Pancreas (tissue), 10 donors: ENCODE data around the gene FBXO47. TPM values are rescaled to one million over a fixed set of nuclear protein-coding genes. Genes with fewer than 3 reads are reported as not detected.
A peak's percentile ranks its signal among the peaks of the same experiment; 100 is the strongest.
"Not testable (repeated sequence)": the region's sequence is repeated elsewhere in the genome, so short reads cannot be mapped to it uniquely, and the experiment has no call there.

Source experiments
- ATAC-seq, 4 donors: fragments of 200-7000 bp; cut with Tn5 transposase; one replicate each; pipeline versions ENCODE4 v1.8.0 to v1.9.1; 2020; ENCODE audit warnings: mild to moderate bottlenecking in 4 of 4, moderate library complexity in 4 of 4
- DNase-seq, 6 donors: peaks; one replicate each; pipeline ENCODE4 v3.0.0-alpha.2; 2020
- FAIRE-seq: peaks from 2 replicates; lab custom pipeline; 2012; peaks lifted over from hg19 to GRCh38; lab: Jason Lieb, UNC
- H3K27ac ChIP-seq, 4 donors: fragments of 200-600 bp; sonication (generic); 1 replicate in 3 of 4; 2 replicates in 1 of 4; pipeline versions ENCODE4 v1.5.0 to v1.8.0; 2020
- H3K27me3 ChIP-seq, 4 donors: fragments of 200-600 bp; one replicate each; pipeline ENCODE4 v1.8.0; 2021
- H3K36me3 ChIP-seq, 3 donors: fragments of 200-600 bp; sonication (generic) in 1 of 3; one replicate each; pipeline versions ENCODE4 v1.5.0 to v1.8.0; 2020 to 2021
- H3K4me1 ChIP-seq, 3 donors: fragments of 200-600 bp; one replicate each; pipeline ENCODE4 v1.8.0; 2021
- H3K4me3 ChIP-seq, 4 donors: fragments of 200-600 bp; sonication (generic) in 2 of 4; one replicate each; pipeline versions ENCODE4 v1.5.0 to v1.8.0; 2020 to 2021
- H3K9me3 ChIP-seq, 4 donors: fragments of 200-600 bp; one replicate each; pipeline ENCODE4 v1.8.0; 2021
- WGBS, 2 donors: extraction: QIAGEN DNeasy Blood & Tissue Kit; methylation state at CpG; one replicate each; pipeline ENCODE4 v1.1.7; 2013; 5-methylcytosine and 5-hydroxymethylcytosine counted together
- intact Hi-C, 3 donors: fragments of 100-400 bp; cut with DNase I; formaldehyde crosslinking; loops; one replicate each; pipeline versions ENCODE4 v1.11.1 to v1.14.2; 2022
- polyA plus RNA-seq, 2 donors: library from polyadenylated mRNA; stranded (reverse); fragments of 200-250 nt; gene quantifications; one replicate each; pipeline ENCODE4 v1.2.3, GENCODE V29; 2013
- total RNA-seq, 6 donors: library from RNA; stranded (reverse); fragmentation: NEBNext Ultra II Directional in 4 of 6; extraction: Animal tissue kit (Norgen Biotek cat#: 25700) in 4 of 6; gene quantifications; one replicate each; pipeline versions ENCODE4 v1.2.1 to v1.2.4, GENCODE V29; 2021 to 2023
- TF ChIP-seq, protein P1 (sequence below), 4 donors: fragments of 200-600 bp; sonication (generic) in 3 of 4; IDR thresholded peaks; one replicate each; pipeline versions ENCODE4 v1.5.0 to v1.8.0; 2021; ENCODE audit warnings: antibody characterized with exemption in 4 of 4
- donor health status: healthy with polysubstance abuse.
- donor health status: DM: no; HTN: no; CAD: no; lungs with moderate emphysema.
- donor health status: DM: no; HTN: no; CAD: no.
- donor health status: control.
- donor health status: control.
- donor health status: Bipolar disorder and iron deficiency.
- donor health status: DM: yes; HTN: yes; CAD: no.
- donor health status: DM: no; HTN: no; CAD: no.
- donor health status: DM: no; HTN: no; CAD: no.
- donor health status: DM: yes; HTN: yes; CAD: no.

FBXO47 gene
- total and polyA plus RNA-seq, 8 donors: 0.06 TPM; not detected in 7

DNA sequence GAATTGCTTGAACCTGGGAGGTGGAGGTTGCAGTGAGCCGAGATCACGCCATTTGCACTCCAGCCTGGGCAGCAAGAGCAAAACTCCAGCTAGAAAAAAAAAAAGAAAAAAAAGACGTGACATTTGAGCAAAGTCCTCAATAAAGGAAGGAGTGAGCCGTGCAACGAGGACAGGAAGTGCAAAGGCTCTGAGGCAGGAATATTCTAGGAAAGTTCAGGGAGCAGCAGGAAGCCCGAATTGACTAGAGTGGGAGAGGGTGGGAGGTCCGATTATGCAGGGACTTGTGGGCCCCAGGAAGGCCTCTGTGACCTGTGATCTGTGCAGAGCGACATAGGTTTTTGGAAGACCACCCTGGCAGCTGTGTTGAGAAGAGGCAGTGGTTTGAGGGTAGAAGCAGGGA lies 50.4 kb downstream of the FBXO47 start:
- DNase-seq: peak in 2 of 6 donors; percentile 6 to 9
- H3K4me1 ChIP-seq: peaks cover 0 to 8% (median 4%) of the 10 kb centered on the region in 3 donors
- H3K27me3 ChIP-seq: no peaks in the 10 kb centered on the region
- ATAC-seq: no peak
- H3K4me3 ChIP-seq: no peak overlapping the region
- intact Hi-C loops: loop anchor here in 1 of 3 donors (5.0 kb wide), 1 partner anchor 34 kb away; no protein-coding TSS in a partner anchor
- H3K27ac ChIP-seq: no peak overlapping the region
- no peak for FAIRE-seq
- H3K9me3 ChIP-seq: no peaks in the 10 kb centered on the region
- TF ChIP-seq, protein P1, sequence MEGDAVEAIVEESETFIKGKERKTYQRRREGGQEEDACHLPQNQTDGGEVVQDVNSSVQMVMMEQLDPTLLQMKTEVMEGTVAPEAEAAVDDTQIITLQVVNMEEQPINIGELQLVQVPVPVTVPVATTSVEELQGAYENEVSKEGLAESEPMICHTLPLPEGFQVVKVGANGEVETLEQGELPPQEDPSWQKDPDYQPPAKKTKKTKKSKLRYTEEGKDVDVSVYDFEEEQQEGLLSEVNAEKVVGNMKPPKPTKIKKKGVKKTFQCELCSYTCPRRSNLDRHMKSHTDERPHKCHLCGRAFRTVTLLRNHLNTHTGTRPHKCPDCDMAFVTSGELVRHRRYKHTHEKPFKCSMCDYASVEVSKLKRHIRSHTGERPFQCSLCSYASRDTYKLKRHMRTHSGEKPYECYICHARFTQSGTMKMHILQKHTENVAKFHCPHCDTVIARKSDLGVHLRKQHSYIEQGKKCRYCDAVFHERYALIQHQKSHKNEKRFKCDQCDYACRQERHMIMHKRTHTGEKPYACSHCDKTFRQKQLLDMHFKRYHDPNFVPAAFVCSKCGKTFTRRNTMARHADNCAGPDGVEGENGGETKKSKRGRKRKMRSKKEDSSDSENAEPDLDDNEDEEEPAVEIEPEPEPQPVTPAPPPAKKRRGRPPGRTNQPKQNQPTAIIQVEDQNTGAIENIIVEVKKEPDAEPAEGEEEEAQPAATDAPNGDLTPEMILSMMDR (IDR thresholded peaks at IDR 0.05): no peak
- peaks cover 11 to 52% (median 35%) of the 10 kb centered on the region in 3 donors for H3K36me3 ChIP-seq
- WGBS, 2 donors: 81 to 89% methylated on average over 8 of the region's 8 CpGs

DNA sequence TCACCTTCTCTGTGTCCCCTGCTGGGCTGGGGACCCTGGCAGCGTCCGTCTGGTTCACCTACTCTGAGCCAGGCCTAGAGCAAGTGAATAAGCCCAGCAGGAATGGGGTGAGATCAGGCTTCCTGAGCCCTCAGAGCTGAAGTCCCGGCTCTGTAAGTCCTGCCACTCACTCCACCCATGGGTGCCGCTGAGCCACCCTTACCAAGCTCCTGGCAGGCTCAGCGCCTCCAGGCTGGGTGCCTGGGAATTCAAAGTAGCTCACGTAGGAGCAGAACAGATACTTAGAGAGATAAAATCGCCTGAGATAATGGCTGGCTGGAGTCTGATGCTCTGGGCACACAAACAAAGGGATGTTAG lies 51.6 kb downstream of the FBXO47 start:
- FAIRE-seq (no peak), ATAC-seq (no peak), DNase-seq (peak in 1 of 6 donors; percentile 30)
- TF ChIP-seq, protein P1 (IDR thresholded peaks at IDR 0.05): no peak
- Histone ChIP-seq H3K27ac (no peak overlapping the region), H3K4me3 (no peak overlapping the region), H3K27me3 (no peaks in the 10 kb centered on the region), H3K9me3 (no peaks in the 10 kb centered on the region), H3K36me3 (peaks cover 11 to 52% (median 35%) of the 10 kb centered on the region in 3 donors), H3K4me1 (peaks cover 0 to 8% (median 7%) of the 10 kb centered on the region in 3 donors)
- intact Hi-C loops: loop anchor here in 1 of 3 donors (5.0 kb wide), 1 partner anchor 33 kb away; no protein-coding TSS in a partner anchor
- WGBS, 2 donors: 85 to 89% methylated on average over 7 of the region's 7 CpGs

DNA sequence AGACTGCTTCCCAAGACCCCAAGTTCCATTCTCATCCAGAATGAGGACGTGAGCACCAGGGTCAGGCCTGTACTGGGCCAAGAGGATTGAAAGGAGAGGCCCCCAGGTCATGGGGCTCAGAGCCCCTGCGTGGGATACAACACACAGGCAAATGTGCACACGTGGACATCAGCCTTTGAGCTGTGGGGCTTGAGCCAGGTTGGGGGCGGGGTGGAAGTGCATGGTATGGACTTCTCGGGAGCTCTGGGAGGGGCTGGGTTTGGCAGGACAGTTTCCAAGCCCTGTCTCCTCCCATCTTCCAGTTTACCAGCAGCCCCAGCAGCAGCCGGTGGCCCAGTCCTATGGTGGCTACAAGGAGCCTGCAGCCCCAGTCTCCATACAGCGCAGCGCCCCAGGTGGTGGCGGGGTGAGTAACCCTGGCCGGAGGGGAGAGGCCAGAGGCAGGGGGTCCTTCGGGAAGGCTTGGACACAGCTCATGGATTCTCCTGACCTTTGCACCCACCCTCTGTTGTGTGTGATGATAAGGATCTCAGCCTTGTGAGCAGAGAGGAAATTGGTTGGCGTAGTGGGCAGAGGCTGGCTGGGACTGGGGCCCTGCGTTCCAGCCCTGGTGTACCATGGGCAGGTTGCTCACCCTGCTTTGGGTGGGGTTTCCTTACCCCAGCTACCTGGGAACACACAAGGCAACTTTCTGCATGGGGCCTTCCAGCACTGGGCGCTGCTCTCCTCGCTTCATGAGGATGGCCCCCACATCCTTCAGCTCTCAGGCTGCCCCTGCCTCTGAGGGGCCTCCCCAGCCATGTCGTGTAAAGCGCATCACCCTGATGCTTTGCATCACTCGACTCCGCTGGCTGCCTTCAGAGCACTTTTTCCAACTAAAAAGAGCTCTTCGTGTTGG lies 52.2 kb downstream of the FBXO47 start:
- Histone ChIP-seq H3K9me3 (no peaks in the 10 kb centered on the region), H3K4me3 (no peak overlapping the region), H3K27me3 (no peaks in the 10 kb centered on the region), H3K4me1 (peaks cover 0 to 8% (median 7%) of the 10 kb centered on the region in 3 donors), H3K36me3 (peaks cover 11 to 47% (median 35%) of the 10 kb centered on the region in 3 donors), H3K27ac (no peak overlapping the region)
- FAIRE-seq (no peak), DNase-seq (peak in 3 of 6 donors; percentile 13 to 54 (median 54)), ATAC-seq (no peak)
- intact Hi-C loops: loop anchor here in 1 of 3 donors (5.0 kb wide), 1 partner anchor 33 kb away; no protein-coding TSS in a partner anchor
- TF ChIP-seq, protein P1 (IDR thresholded peaks at IDR 0.05): no peak
- 75 to 82% methylated on average over 20 of the region's 20 CpGs for WGBS, 2 donors

DNA sequence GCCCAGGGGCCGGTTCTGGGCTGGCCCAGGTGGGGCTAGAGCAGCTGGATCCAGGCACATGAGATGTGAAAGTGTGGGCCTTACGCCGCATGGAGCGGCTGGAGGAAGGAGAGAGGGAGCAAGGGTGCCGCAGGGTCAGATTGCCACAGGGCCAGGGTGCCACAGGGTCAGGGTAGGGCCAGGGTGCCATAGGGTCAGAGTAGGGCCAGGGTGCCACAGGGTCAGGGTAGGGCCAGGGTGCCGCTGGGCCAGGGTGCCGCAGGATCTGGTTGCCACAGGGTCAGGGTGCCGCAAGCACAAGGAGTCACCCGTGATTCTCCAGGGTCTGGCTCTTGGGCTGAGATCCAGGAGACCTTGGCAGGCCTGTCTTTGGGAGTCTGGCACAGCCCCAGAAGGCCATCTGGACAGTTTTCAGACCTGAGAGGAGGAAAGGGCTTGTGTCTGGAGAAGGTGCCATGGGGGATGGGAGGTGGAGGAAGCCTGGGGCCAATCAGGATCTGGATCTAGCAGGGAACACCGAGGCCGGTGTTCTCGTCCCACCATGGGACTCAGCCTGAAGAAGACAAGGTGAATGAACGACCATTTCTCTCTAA lies 54.9 kb downstream of the FBXO47 start:
- 41% methylated on average over 13 of the region's 13 CpGs for WGBS, 2 donors
- Histone ChIP-seq H3K9me3 (no peaks in the 10 kb centered on the region), H3K27me3 (no peaks in the 10 kb centered on the region), H3K4me3 (no peak overlapping the region), H3K4me1 (peaks cover 0 to 8% (median 7%) of the 10 kb centered on the region in 3 donors), H3K27ac (peak overlapping the region in 3 of 4 donors; percentile 33 to 48 (median 44)), H3K36me3 (peaks cover 11 to 31% (median 20%) of the 10 kb centered on the region in 3 donors)
- FAIRE-seq (no peak), ATAC-seq (peak; percentile 76 to 86 (median 83)), DNase-seq (peak; percentile 83 to 94 (median 91))
- TF ChIP-seq, protein P1 (IDR thresholded peaks at IDR 0.05): no peak
- intact Hi-C loops: no loop called here

DNA sequence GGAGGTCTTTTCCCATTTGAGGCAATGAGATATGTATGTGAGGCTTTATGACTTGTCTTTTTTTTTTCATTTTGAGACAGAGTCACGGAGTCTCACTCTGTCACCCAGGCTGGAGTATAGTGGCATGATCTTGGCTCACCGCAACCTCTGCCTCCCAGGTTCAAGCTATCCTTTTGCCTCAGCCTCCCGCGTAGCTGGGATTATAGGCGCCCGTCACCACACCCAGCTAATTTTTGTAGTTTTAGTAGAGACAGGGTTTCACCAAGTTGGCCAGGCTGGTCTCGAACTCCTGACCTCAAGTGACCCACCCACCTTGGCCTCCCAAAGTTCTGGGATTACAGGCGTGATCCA lies 55.5 kb downstream of the FBXO47 start:
- H3K4me1 ChIP-seq, intact Hi-C loops: not testable (repeated sequence)

More for the DNA sequence above, 55.5 kb downstream of the FBXO47 start:
- peak in 2 of 6 donors; percentile 5 to 40 for DNase-seq
- FAIRE-seq, H3K27me3 ChIP-seq, H3K4me3 ChIP-seq, H3K9me3 ChIP-seq, ATAC-seq: not testable (repeated sequence)
- WGBS, 2 donors: 92 to 93% methylated on average over 8 of the region's 8 CpGs
- Histone ChIP-seq H3K27ac (peak overlapping the region in 1 of 4 donors; percentile 44), H3K36me3 (peaks cover 11 to 30% (median 20%) of the 10 kb centered on the region in 3 donors)
